Caco-2 (cell line): ENCODE results near the gene RSU1. TPM values are rescaled to one million over a fixed set of nuclear protein-coding genes. Genes with fewer than 3 reads are reported as not detected.

Experiments used
- BruUV-seq: library from RNA; stranded (reverse); fragments of 400-500 nt; replicated peaks from 2 replicates; lab custom pipeline; 2021; lab: Mats Ljungman, UMichigan
- CTCF ChIA-PET: fragments of 300-600 bp; sonication (Branson Sonifier 250); formaldehyde crosslinking; loops from one replicate; lab custom pipeline; 2022; ENCODE audit warnings: antibody characterized with exemption; lab: Charles Lee
- POLR2A ChIA-PET: fragments of 300-600 bp; sonication (Branson Sonifier 250); formaldehyde crosslinking; loops from one replicate; lab custom pipeline; 2022; ENCODE audit warnings: antibody characterized with exemption; lab: Charles Lee
- DNase-seq, 2 experiments: peaks; one replicate each; pipeline versions ENCODE4 v3.0.0 to v3.0.0-alpha.2; 2020 to 2022
- H3K27me3 ChIP-seq: replicated peaks from 2 replicates; pipeline ENCODE4 v1.6.0; 2011; ENCODE audit warnings: low read length; ENCODE audit not compliant: control insufficient read depth, insufficient read depth
- H3K36me3 ChIP-seq: 2 replicates; pipeline ENCODE4 v1.5.1; 2011; ENCODE audit warnings: low read length; ENCODE audit not compliant: control insufficient read depth, insufficient read depth
- H3K4me1 ChIP-seq: fragments of 250-450 bp; sonication (Bioruptor Pico); 2 replicates; pipeline ENCODE4 v1.5.1; 2020; ENCODE audit warnings: mild to moderate bottlenecking
- H3K4me3 ChIP-seq: 2 replicates; pipeline ENCODE4 v1.5.1; 2011; ENCODE audit warnings: low read depth, mild to moderate bottlenecking, control low read depth, low read length
- H3K9me3 ChIP-seq: fragments of 250-450 bp; sonication (Bioruptor Pico); 2 replicates; pipeline ENCODE4 v1.5.1; 2020; ENCODE audit warnings: mild to moderate bottlenecking, moderate library complexity
- H3K27ac Mint-ChIP-seq: one replicate; pipeline ENCODE4 v1.8.0; 2022; ENCODE audit warnings: mixed read lengths; ENCODE audit not compliant: unreplicated experiment
- H3K27me3 Mint-ChIP-seq: one replicate; pipeline ENCODE4 v1.8.0; 2022; ENCODE audit warnings: mixed read lengths; ENCODE audit not compliant: insufficient read depth, unreplicated experiment
- H3K36me3 Mint-ChIP-seq: one replicate; pipeline ENCODE4 v1.8.0; 2022; ENCODE audit warnings: mild to moderate bottlenecking, mixed read lengths; ENCODE audit not compliant: insufficient read depth, unreplicated experiment
- H3K4me1 Mint-ChIP-seq: one replicate; pipeline ENCODE4 v1.8.0; 2022; ENCODE audit warnings: low read depth, mixed read lengths; ENCODE audit not compliant: unreplicated experiment
- H3K4me3 Mint-ChIP-seq: one replicate; pipeline ENCODE4 v1.8.0; 2022; ENCODE audit warnings: mild to moderate bottlenecking, moderate library complexity, mixed read lengths; ENCODE audit not compliant: unreplicated experiment
- H3K9me3 Mint-ChIP-seq: one replicate; pipeline ENCODE4 v1.8.0; 2022; ENCODE audit warnings: mixed read lengths; ENCODE audit not compliant: unreplicated experiment
- intact Hi-C: fragments of 100-400 bp; cut with micrococcal nuclease; formaldehyde crosslinking; loops from one replicate; pipeline ENCODE4 v1.10.0; 2022; ENCODE audit not compliant: unreplicated experiment
- total RNA-seq: library from RNA; stranded (reverse); gene quantifications from 2 replicates; pipeline ENCODE4 v1.2.3, GENCODE V29; 2022
- TF ChIP-seq, protein P1 (sequence below), 2 experiments: fragments of 200-600 bp in 1 of 2; IDR thresholded peaks; 1 replicate in 1 of 2; 2 replicates in 1 of 2; pipeline versions ENCODE4 v1.5.1 to v1.8.0; 2011 to 2022; ENCODE audit warnings: antibody characterized with exemption in 1 of 2, control low read depth in 1 of 2, inconsistent platforms in 1 of 2, low read depth in 1 of 2, low read length in 1 of 2, mild to moderate bottlenecking in 1 of 2, moderate library complexity in 1 of 2; ENCODE audit not compliant: insufficient read depth in 1 of 2, severe bottlenecking in 1 of 2, unreplicated experiment in 1 of 2

RSU1 gene
- total RNA-seq, 1 experiment from 2014 or later = 62.0 TPM

DNA sequence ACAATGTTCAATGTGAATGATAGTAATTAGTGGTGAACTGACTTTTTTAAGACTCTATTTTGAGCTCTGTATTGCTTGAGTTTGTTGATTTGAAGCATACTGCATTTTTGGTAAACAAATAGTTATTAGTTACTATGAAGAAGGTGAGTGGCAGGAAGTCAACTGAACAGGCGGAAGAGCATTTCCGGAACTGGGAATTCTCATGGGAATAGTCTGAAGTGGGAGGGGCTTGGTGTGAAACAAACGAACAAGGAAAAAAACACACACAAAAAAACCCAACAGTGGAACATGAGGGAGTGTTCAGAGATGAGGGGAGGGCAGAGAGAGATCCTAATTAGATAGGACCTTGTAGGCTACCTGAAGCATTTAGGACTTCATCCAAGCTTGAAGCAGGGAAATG is 251.6 kb downstream of the RSU1 start:
- H3K4me3 ChIP-seq = no peak overlapping the region
- no TSS peak for BruUV-seq
- CTCF ChIA-PET = no interaction called here
- H3K9me3 ChIP-seq = peaks cover 5% of the 10 kb centered on the region; the same call in 1 of the 2 replicates
- no peaks in the 10 kb centered on the region for H3K27me3 ChIP-seq
- H3K4me1 Mint-ChIP-seq = peaks cover 12% of the 10 kb centered on the region
- intact Hi-C loops = no loop called here
- H3K9me3 Mint-ChIP-seq = no peaks in the 10 kb centered on the region
- no peaks in the 10 kb centered on the region for H3K36me3 Mint-ChIP-seq
- DNase-seq = no peak
- TF ChIP-seq, protein P1, sequence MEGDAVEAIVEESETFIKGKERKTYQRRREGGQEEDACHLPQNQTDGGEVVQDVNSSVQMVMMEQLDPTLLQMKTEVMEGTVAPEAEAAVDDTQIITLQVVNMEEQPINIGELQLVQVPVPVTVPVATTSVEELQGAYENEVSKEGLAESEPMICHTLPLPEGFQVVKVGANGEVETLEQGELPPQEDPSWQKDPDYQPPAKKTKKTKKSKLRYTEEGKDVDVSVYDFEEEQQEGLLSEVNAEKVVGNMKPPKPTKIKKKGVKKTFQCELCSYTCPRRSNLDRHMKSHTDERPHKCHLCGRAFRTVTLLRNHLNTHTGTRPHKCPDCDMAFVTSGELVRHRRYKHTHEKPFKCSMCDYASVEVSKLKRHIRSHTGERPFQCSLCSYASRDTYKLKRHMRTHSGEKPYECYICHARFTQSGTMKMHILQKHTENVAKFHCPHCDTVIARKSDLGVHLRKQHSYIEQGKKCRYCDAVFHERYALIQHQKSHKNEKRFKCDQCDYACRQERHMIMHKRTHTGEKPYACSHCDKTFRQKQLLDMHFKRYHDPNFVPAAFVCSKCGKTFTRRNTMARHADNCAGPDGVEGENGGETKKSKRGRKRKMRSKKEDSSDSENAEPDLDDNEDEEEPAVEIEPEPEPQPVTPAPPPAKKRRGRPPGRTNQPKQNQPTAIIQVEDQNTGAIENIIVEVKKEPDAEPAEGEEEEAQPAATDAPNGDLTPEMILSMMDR (IDR thresholded peaks at IDR 0.05; ENCODE audit: insufficient read depth in 1 of 2, low read depth in 1 of 2, low read length in 1 of 2, severe bottlenecking in 1 of 2, unreplicated experiment in 1 of 2) = no peak
- H3K27ac Mint-ChIP-seq = no peak overlapping the region
- POLR2A ChIA-PET = no interaction called here
- H3K36me3 ChIP-seq = no peaks in the 10 kb centered on the region
- no peak overlapping the region for H3K4me3 Mint-ChIP-seq
- no peaks in the 10 kb centered on the region for H3K4me1 ChIP-seq
- H3K27me3 Mint-ChIP-seq = peaks cover 10% of the 10 kb centered on the region

DNA sequence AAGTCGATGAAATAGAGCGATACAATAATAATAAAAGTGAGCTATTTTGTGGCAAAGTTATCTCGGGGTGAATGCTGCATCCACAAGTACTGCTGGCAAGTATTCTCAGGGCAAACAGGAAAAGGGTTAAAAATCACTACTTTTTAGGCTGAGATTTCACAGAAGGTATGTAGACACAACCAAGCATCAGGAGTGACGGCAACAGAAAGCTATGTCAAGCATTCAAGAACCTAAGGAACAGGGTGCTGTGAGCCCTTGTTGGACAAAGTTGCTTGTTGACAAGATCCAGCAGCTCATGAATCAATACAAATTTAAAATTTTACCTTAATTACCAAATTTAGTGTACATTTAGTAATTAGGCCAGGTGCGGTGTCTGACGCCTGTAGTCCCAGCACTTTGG is 254.3 kb downstream of the RSU1 start:
- H3K9me3 Mint-ChIP-seq = peaks cover 8% of the 10 kb centered on the region
- no TSS peak for BruUV-seq
- ChIA-PET POLR2A (no interaction called here), CTCF (no interaction called here)
- TF ChIP-seq, protein P1 (IDR thresholded peaks at IDR 0.05; ENCODE audit: insufficient read depth in 1 of 2, low read depth in 1 of 2, low read length in 1 of 2, severe bottlenecking in 1 of 2, unreplicated experiment in 1 of 2) = no peak
- Histone ChIP-seq H3K9me3 (peaks cover 5% of the 10 kb centered on the region; the same call in 1 of the 2 replicates), H3K4me3 (no peak overlapping the region), H3K4me1 (no peaks in the 10 kb centered on the region), H3K36me3 (no peaks in the 10 kb centered on the region), H3K27me3 (no peaks in the 10 kb centered on the region)
- H3K4me1 Mint-ChIP-seq = peaks cover 12% of the 10 kb centered on the region
- H3K4me3 Mint-ChIP-seq = no peak overlapping the region
- intact Hi-C loops = no loop called here
- no peak overlapping the region for H3K27ac Mint-ChIP-seq
- H3K36me3 Mint-ChIP-seq = no peaks in the 10 kb centered on the region
- no peak for DNase-seq
- peaks cover 7% of the 10 kb centered on the region for H3K27me3 Mint-ChIP-seq

DNA sequence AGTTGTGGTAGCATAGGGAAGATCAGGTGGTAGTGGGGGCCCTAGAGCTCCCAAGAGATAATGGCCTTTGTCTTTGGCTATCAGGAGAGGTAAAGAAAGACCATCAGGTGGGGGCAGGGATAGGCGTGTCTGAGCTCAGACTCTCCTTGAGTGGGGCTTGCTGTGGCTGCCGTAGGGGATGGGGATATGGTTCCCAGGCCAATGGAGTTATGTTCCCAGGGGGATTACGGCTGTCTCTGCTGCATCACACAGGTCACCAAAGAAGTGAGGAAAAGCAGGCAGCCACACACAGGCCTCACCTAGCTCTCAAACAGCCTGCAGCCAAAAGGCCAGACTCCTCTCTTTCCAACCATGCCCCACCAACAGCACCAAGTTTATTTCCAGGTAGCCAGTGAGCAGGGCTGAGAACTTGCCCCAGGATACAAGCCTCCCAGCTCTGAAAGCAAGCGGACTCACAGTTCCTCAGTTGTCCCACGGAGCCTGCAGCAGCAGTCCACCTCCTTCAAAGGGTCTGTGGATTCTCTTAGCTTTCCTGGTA is 257.9 kb downstream of the RSU1 start:
- Mint-ChIP-seq H3K4me3 (no peak overlapping the region), H3K4me1 (no peaks in the 10 kb centered on the region), H3K27ac (no peak overlapping the region), H3K36me3 (no peaks in the 10 kb centered on the region), H3K27me3 (peaks cover 8% of the 10 kb centered on the region), H3K9me3 (peaks cover 11% of the 10 kb centered on the region)
- peaks cover 5% of the 10 kb centered on the region; the same call in 1 of the 2 replicates for H3K9me3 ChIP-seq
- TF ChIP-seq, protein P1 (IDR thresholded peaks at IDR 0.05; ENCODE audit: insufficient read depth in 1 of 2, low read depth in 1 of 2, low read length in 1 of 2, severe bottlenecking in 1 of 2, unreplicated experiment in 1 of 2) = no peak
- POLR2A ChIA-PET = no interaction called here
- intact Hi-C loops = no loop called here
- H3K36me3 ChIP-seq = no peaks in the 10 kb centered on the region
- H3K4me3 ChIP-seq = no peak overlapping the region
- no peaks in the 10 kb centered on the region for H3K4me1 ChIP-seq
- DNase-seq = no peak
- CTCF ChIA-PET = no interaction called here
- no TSS peak for BruUV-seq
- H3K27me3 ChIP-seq = no peaks in the 10 kb centered on the region
